ENCODE data around the gene MTRFR.

The MTRFR gene

DNA sequence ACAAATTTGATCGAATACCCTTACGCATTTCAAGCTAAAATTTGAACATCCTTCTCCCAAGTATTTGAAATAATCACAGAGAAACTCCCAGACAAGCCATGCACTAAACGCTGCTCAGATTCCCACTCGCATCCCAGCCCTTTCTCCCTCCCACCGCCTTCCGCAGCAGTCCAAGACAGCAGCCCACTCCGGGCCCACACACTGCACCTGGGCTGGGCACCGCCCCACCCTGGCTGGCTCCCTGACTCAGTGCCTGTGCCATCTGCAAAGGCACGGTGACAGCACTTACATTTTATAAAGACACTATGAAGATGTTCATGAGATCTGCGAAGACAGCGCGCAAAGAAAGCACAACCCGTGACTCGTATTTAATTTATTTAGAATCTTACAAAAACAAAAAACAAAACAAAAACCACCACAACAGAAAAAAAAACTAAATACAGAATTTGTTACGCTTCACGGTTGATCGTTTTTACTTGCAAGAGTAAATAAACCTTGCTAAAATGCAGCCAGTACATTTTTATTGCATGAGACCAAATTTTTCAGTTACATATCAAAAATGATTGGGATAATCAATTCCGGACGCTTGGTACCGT is 55.6 kb downstream of the MTRFR start:
- no peak overlapping the region for H3K27ac ChIP-seq (ENCODE audit: low read depth in 2 of 2, low read length in 2 of 2)
- H3K27me3 ChIP-seq (ENCODE audit: control insufficient read depth in 2 of 2, insufficient read depth in 2 of 2, low read length in 2 of 2): no peaks in the 10 kb centered on the region
- peaks cover 8 to 30% of the 10 kb centered on the region in 2 donors for H3K36me3 ChIP-seq (ENCODE audit: control insufficient read depth in 2 of 2, insufficient read depth in 2 of 2, low read length in 2 of 2)
- H3K9ac ChIP-seq (ENCODE audit: low read depth in 1 of 2, low read length in 2 of 2): no peak overlapping the region
- no peaks in the 10 kb centered on the region for H3K9me3 ChIP-seq (ENCODE audit: control insufficient read depth in 2 of 2, low read length in 2 of 2)
- H3K4me3 ChIP-seq (ENCODE audit: low read length in 2 of 2): no peak overlapping the region
- no peaks in the 10 kb centered on the region for H3K4me1 ChIP-seq (ENCODE audit: control insufficient read depth in 2 of 2, insufficient read depth in 2 of 2, low read length in 2 of 2)

DNA sequence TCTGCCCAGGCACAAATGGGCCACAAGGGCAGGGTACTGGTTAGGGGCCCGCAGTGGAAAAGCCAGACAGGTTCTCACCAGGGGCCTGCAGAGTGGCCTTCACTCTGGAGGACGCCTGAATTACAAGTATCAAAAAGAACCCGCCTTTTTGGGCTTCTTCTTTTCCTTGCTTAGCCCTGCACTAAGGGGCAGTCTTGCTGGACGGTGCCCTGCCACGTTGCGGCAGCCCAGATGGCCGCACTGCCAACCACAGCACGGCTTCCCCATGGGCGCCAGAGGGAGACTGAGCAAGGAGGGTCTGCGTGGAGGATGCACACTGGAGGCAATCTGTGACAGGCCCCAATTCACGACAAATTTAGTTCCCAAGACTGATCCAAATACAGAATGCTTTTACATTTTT is 56.7 kb downstream of the MTRFR start:
- Histone ChIP-seq H3K9me3 (ENCODE audit: control insufficient read depth in 2 of 2, low read length in 2 of 2) (no peaks in the 10 kb centered on the region), H3K9ac (ENCODE audit: low read depth in 1 of 2, low read length in 2 of 2) (no peak overlapping the region), H3K27me3 (ENCODE audit: control insufficient read depth in 2 of 2, insufficient read depth in 2 of 2, low read length in 2 of 2) (no peaks in the 10 kb centered on the region), H3K27ac (ENCODE audit: low read depth in 2 of 2, low read length in 2 of 2) (no peak overlapping the region), H3K36me3 (ENCODE audit: control insufficient read depth in 2 of 2, insufficient read depth in 2 of 2, low read length in 2 of 2) (peaks cover 12 to 36% of the 10 kb centered on the region in 2 donors), H3K4me3 (ENCODE audit: low read length in 2 of 2) (no peak overlapping the region), H3K4me1 (ENCODE audit: control insufficient read depth in 2 of 2, insufficient read depth in 2 of 2, low read length in 2 of 2) (no peaks in the 10 kb centered on the region)

DNA sequence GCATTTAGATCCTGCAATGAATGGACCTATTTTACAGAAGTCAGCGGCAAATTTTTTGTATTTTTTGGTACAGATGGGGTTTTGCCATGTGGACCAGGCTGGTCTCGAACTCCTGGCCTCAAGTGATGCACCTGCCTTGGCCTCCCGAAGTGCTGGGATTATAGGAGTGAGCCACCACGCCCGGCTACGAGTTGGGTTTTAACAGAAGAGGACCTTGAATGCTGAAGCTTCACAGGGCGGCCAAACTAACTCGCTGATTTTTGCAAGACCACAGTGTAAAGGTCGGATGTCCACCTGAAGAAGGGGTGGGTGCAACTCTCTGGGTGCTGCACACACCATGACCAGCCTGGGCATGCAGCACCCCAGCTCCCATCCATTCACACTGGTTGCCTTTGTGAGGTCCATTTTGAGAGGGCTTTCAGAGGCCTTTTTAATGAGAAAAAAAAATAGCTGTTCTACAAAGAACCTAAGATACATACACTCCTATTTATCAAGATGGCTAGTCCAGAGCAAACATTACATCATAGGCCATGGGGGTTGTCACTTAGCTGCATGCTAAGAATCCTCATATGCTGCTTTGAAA is 60.0 kb downstream of the MTRFR start:
- no peaks in the 10 kb centered on the region for H3K4me1 ChIP-seq (ENCODE audit: control insufficient read depth in 2 of 2, insufficient read depth in 2 of 2, low read length in 2 of 2)
- no peaks in the 10 kb centered on the region for H3K27me3 ChIP-seq (ENCODE audit: control insufficient read depth in 2 of 2, insufficient read depth in 2 of 2, low read length in 2 of 2)
- H3K4me3 ChIP-seq (ENCODE audit: low read length in 2 of 2): no peak overlapping the region
- H3K36me3 ChIP-seq (ENCODE audit: control insufficient read depth in 2 of 2, insufficient read depth in 2 of 2, low read length in 2 of 2): peaks cover 31 to 57% of the 10 kb centered on the region in 2 donors
- no peak overlapping the region for H3K27ac ChIP-seq (ENCODE audit: low read depth in 2 of 2, low read length in 2 of 2)
- H3K9ac ChIP-seq (ENCODE audit: low read depth in 1 of 2, low read length in 2 of 2): no peak overlapping the region
- no peaks in the 10 kb centered on the region for H3K9me3 ChIP-seq (ENCODE audit: control insufficient read depth in 2 of 2, low read length in 2 of 2)

DNA sequence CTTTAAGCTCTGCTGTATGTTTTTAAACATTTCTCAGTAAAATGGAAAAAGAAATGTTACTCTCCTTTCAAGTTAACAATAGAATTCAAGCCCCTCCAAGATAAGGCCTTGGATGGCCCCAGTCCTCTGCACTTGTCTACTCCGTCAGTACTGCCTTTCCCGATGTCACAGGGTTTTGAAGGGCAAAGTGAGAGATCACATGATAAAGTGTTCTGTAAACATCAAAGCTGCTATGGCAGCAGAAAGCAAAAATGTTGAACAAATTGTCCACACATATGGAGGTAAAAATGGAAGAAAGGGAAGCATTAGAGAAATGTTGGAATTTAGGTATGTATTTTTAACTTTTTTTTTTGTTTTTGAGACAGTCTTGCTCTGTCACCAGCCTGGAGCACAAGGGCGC is 71.9 kb downstream of the MTRFR start:
- no peak overlapping the region for H3K9ac ChIP-seq (ENCODE audit: low read depth in 1 of 2, low read length in 2 of 2)
- no peak overlapping the region for H3K4me3 ChIP-seq (ENCODE audit: low read length in 2 of 2)
- peaks cover 64 to 69% of the 10 kb centered on the region in 2 donors for H3K36me3 ChIP-seq (ENCODE audit: control insufficient read depth in 2 of 2, insufficient read depth in 2 of 2, low read length in 2 of 2)
- no peaks in the 10 kb centered on the region for H3K9me3 ChIP-seq (ENCODE audit: control insufficient read depth in 2 of 2, low read length in 2 of 2)
- H3K27ac ChIP-seq (ENCODE audit: low read depth in 2 of 2, low read length in 2 of 2): no peak overlapping the region
- H3K27me3 ChIP-seq (ENCODE audit: control insufficient read depth in 2 of 2, insufficient read depth in 2 of 2, low read length in 2 of 2): no peaks in the 10 kb centered on the region
- no peaks in the 10 kb centered on the region for H3K4me1 ChIP-seq (ENCODE audit: control insufficient read depth in 2 of 2, insufficient read depth in 2 of 2, low read length in 2 of 2)

DNA sequence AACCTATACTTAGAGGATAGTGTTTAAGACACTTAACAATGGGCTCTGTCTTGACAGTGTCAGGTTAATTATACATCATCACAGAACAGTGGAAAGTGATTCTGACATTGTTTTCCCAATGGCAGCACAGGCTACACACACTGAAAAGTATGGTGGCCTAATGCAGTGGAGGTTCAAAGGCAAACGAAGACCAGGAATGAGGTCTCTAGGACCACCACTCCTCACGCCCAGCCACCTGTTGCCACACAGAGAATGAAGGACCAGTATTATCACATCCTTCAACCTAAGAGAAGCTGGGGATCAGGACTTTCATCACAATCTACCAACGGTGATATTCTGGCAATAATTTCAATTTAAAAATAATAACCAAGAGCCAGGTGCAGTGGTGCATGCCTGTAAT is 73.0 kb downstream of the MTRFR start:
- no peak overlapping the region for H3K4me3 ChIP-seq (ENCODE audit: low read length in 2 of 2)
- no peak overlapping the region for H3K27ac ChIP-seq (ENCODE audit: low read depth in 2 of 2, low read length in 2 of 2)
- no peaks in the 10 kb centered on the region for H3K9me3 ChIP-seq (ENCODE audit: control insufficient read depth in 2 of 2, low read length in 2 of 2)
- no peak overlapping the region for H3K9ac ChIP-seq (ENCODE audit: low read depth in 1 of 2, low read length in 2 of 2)
- peaks cover 70 to 71% of the 10 kb centered on the region in 2 donors for H3K36me3 ChIP-seq (ENCODE audit: control insufficient read depth in 2 of 2, insufficient read depth in 2 of 2, low read length in 2 of 2)
- no peaks in the 10 kb centered on the region for H3K27me3 ChIP-seq (ENCODE audit: control insufficient read depth in 2 of 2, insufficient read depth in 2 of 2, low read length in 2 of 2)
- H3K4me1 ChIP-seq (ENCODE audit: control insufficient read depth in 2 of 2, insufficient read depth in 2 of 2, low read length in 2 of 2): no peaks in the 10 kb centered on the region

Measured in mucosa of rectum (tissue), 2 donors.